ENCODE measurements around the gene ARHGAP1. TPM values are rescaled to one million over a fixed set of nuclear protein-coding genes. Genes with fewer than 3 reads are reported as not detected.
A peak's percentile ranks its signal among the peaks of the same experiment; 100 is the strongest.

Gene ARHGAP1
- total RNA-seq, 1 experiment from 2014 or later = 65.4 TPM

- no peak overlapping the region for H3K27ac Mint-ChIP-seq (ENCODE audit: unreplicated experiment)
- peaks cover 27% of the 10 kb centered on the region for H3K36me3 Mint-ChIP-seq (ENCODE audit: insufficient read depth, unreplicated experiment)
- no peak for TF ChIP-seq CTCF (IDR thresholded peaks at IDR 0.05; ENCODE audit: unreplicated experiment)
- intact Hi-C loops (cut with micrococcal nuclease; ENCODE audit: unreplicated experiment) = no loop called here
- TSS peak; percentile 10 for BruUV-seq (replicated peaks)
- CTCF ChIA-PET = no interaction called here
- no peak overlapping the region for H3K4me3 Mint-ChIP-seq (ENCODE audit: low read depth, unreplicated experiment)
- H3K27me3 Mint-ChIP-seq (ENCODE audit: unreplicated experiment) = no peaks in the 10 kb centered on the region
- no peaks in the 10 kb centered on the region for H3K4me1 Mint-ChIP-seq (ENCODE audit: low read depth, unreplicated experiment)
- H3K9me3 Mint-ChIP-seq (ENCODE audit: low read depth, unreplicated experiment) = no peaks in the 10 kb centered on the region
- DNase-seq = no peak
Measured at GRCh38 chr11:46737699-46738098, 37.3 kb upstream of the ARHGAP1 start.

- Mint-ChIP-seq H3K27ac (ENCODE audit: unreplicated experiment) (no peak overlapping the region), H3K36me3 (ENCODE audit: insufficient read depth, unreplicated experiment) (peaks cover 16% of the 10 kb centered on the region), H3K4me3 (ENCODE audit: low read depth, unreplicated experiment) (no peak overlapping the region), H3K9me3 (ENCODE audit: low read depth, unreplicated experiment) (no peaks in the 10 kb centered on the region), H3K4me1 (ENCODE audit: low read depth, unreplicated experiment) (no peaks in the 10 kb centered on the region), H3K27me3 (ENCODE audit: unreplicated experiment) (no peaks in the 10 kb centered on the region)
- intact Hi-C loops (cut with micrococcal nuclease; ENCODE audit: unreplicated experiment) = no loop called here
- no TSS peak for BruUV-seq (replicated peaks)
- CTCF ChIA-PET = no interaction called here
- TF ChIP-seq CTCF (IDR thresholded peaks at IDR 0.05; ENCODE audit: unreplicated experiment) = no peak
- no peak for DNase-seq
Measured at GRCh38 chr11:46736615-46737014, 36.2 kb upstream of the ARHGAP1 start.

GRCh38 chr11:46736146-46736545, 35.7 kb upstream of the ARHGAP1 start:
- Mint-ChIP-seq H3K36me3 (ENCODE audit: insufficient read depth, unreplicated experiment) (peaks cover 11% of the 10 kb centered on the region), H3K27ac (ENCODE audit: unreplicated experiment) (no peak overlapping the region), H3K27me3 (ENCODE audit: unreplicated experiment) (no peaks in the 10 kb centered on the region), H3K9me3 (ENCODE audit: low read depth, unreplicated experiment) (no peaks in the 10 kb centered on the region), H3K4me3 (ENCODE audit: low read depth, unreplicated experiment) (no peak overlapping the region), H3K4me1 (ENCODE audit: low read depth, unreplicated experiment) (no peaks in the 10 kb centered on the region)
- no TSS peak for BruUV-seq (replicated peaks)
- intact Hi-C loops (cut with micrococcal nuclease; ENCODE audit: unreplicated experiment) = no loop called here
- no peak for TF ChIP-seq CTCF (IDR thresholded peaks at IDR 0.05; ENCODE audit: unreplicated experiment)
- DNase-seq = no peak
- CTCF ChIA-PET = no interaction called here

GRCh38 chr11:46733234-46733633, 32.8 kb upstream of the ARHGAP1 start:
- Mint-ChIP-seq H3K9me3 (ENCODE audit: low read depth, unreplicated experiment) (no peaks in the 10 kb centered on the region), H3K4me3 (ENCODE audit: low read depth, unreplicated experiment) (no peak overlapping the region), H3K36me3 (ENCODE audit: insufficient read depth, unreplicated experiment) (no peaks in the 10 kb centered on the region), H3K27me3 (ENCODE audit: unreplicated experiment) (no peaks in the 10 kb centered on the region), H3K4me1 (ENCODE audit: low read depth, unreplicated experiment) (no peaks in the 10 kb centered on the region), H3K27ac (ENCODE audit: unreplicated experiment) (no peak overlapping the region)
- no peak for DNase-seq
- TF ChIP-seq CTCF (IDR thresholded peaks at IDR 0.05; ENCODE audit: unreplicated experiment) = no peak
- BruUV-seq (replicated peaks) = no TSS peak
- intact Hi-C loops (cut with micrococcal nuclease; ENCODE audit: unreplicated experiment) = no loop called here
- CTCF ChIA-PET = no interaction called here

GRCh38 chr11:46731545-46731944, 31.1 kb upstream of the ARHGAP1 start:
- no peaks in the 10 kb centered on the region for H3K4me1 Mint-ChIP-seq (ENCODE audit: low read depth, unreplicated experiment)
- CTCF ChIA-PET = no interaction called here
- no peaks in the 10 kb centered on the region for H3K27me3 Mint-ChIP-seq (ENCODE audit: unreplicated experiment)
- no peaks in the 10 kb centered on the region for H3K36me3 Mint-ChIP-seq (ENCODE audit: insufficient read depth, unreplicated experiment)
- no peak overlapping the region for H3K4me3 Mint-ChIP-seq (ENCODE audit: low read depth, unreplicated experiment)
- H3K9me3 Mint-ChIP-seq (ENCODE audit: low read depth, unreplicated experiment) = no peaks in the 10 kb centered on the region
- no peak for DNase-seq
- BruUV-seq (replicated peaks) = no TSS peak
- no peak for TF ChIP-seq CTCF (IDR thresholded peaks at IDR 0.05; ENCODE audit: unreplicated experiment)
- intact Hi-C loops (cut with micrococcal nuclease; ENCODE audit: unreplicated experiment) = no loop called here
- H3K27ac Mint-ChIP-seq (ENCODE audit: unreplicated experiment) = no peak overlapping the region

Measured in Calu3 (cell line).